HEK293 (cell line): ENCODE data around the gene CTCF.

Experiments used
- ELK4 ChIP-seq: IDR thresholded peaks from 2 replicates; pipeline ENCODE4 v1.6.1; 2011; ENCODE audit warnings: mild to moderate bottlenecking, low read depth, low read length, borderline replicate concordance
- GLIS2 ChIP-seq: fragments of 450-650 bp; formaldehyde crosslinking; IDR thresholded peaks from 2 replicates; pipeline ENCODE4 v1.5.1; 2016; ENCODE audit warnings: missing biosample characterization, missing genetic modification characterization
- HOXD13 ChIP-seq: sonication (generic); formaldehyde crosslinking; IDR thresholded peaks from 2 replicates; pipeline ENCODE4 v1.8.0; 2022; ENCODE audit warnings: missing genetic modification reagents, borderline replicate concordance
- INSM2 ChIP-seq: fragments of 450-650 bp; formaldehyde crosslinking; IDR thresholded peaks from 2 replicates; pipeline ENCODE4 v1.5.1; 2016; ENCODE audit warnings: missing biosample characterization, missing genetic modification characterization
- KLF17 ChIP-seq: fragments of 450-650 bp; formaldehyde crosslinking; IDR thresholded peaks from 2 replicates; pipeline ENCODE4 v1.5.1; 2016; ENCODE audit warnings: missing biosample characterization, missing genetic modification characterization
- OSR2 ChIP-seq: fragments of 450-650 bp; formaldehyde crosslinking; IDR thresholded peaks from 2 replicates; pipeline ENCODE4 v1.5.1; 2016; ENCODE audit warnings: missing biosample characterization, missing genetic modification characterization
- PATZ1 ChIP-seq: fragments of 450-650 bp; formaldehyde crosslinking; IDR thresholded peaks from 2 replicates; pipeline ENCODE4 v1.5.1; 2016; ENCODE audit warnings: missing biosample characterization, missing genetic modification characterization
- PRDM6 ChIP-seq: fragments of 450-650 bp; formaldehyde crosslinking; IDR thresholded peaks from 2 replicates; pipeline ENCODE4 v1.5.1; 2017; ENCODE audit warnings: missing biosample characterization, missing genetic modification characterization
- SCRT2 ChIP-seq: fragments of 450-650 bp; formaldehyde crosslinking; IDR thresholded peaks from 2 replicates; pipeline ENCODE4 v1.5.1; 2016; ENCODE audit warnings: missing biosample characterization, missing genetic modification characterization
- SP7 ChIP-seq: fragments of 450-650 bp; formaldehyde crosslinking; IDR thresholded peaks from 2 replicates; pipeline ENCODE4 v1.5.1; 2016; ENCODE audit warnings: missing biosample characterization, missing genetic modification characterization
- ZBTB48 ChIP-seq: fragments of 450-650 bp; formaldehyde crosslinking; IDR thresholded peaks from 2 replicates; pipeline ENCODE4 v1.5.1; 2016; ENCODE audit warnings: missing biosample characterization, missing genetic modification characterization
- ZFP41 ChIP-seq: fragments of 450-650 bp; formaldehyde crosslinking; IDR thresholded peaks from 2 replicates; pipeline ENCODE4 v1.5.1; 2016; ENCODE audit warnings: missing biosample characterization, missing genetic modification characterization, borderline replicate concordance
- ZNF132 ChIP-seq: fragments of 450-650 bp; formaldehyde crosslinking; IDR thresholded peaks from 2 replicates; pipeline ENCODE4 v1.5.1; 2017; ENCODE audit warnings: missing biosample characterization, missing genetic modification characterization, borderline replicate concordance
- ZNF133 ChIP-seq: fragments of 450-650 bp; formaldehyde crosslinking; IDR thresholded peaks from 2 replicates; pipeline ENCODE4 v1.5.1; 2016; ENCODE audit warnings: missing biosample characterization, missing genetic modification characterization
- ZNF2 ChIP-seq: fragments of 450-650 bp; formaldehyde crosslinking; IDR thresholded peaks from 2 replicates; pipeline ENCODE4 v1.5.1; 2016; ENCODE audit warnings: missing biosample characterization, missing genetic modification characterization
- ZNF202 ChIP-seq: fragments of 450-650 bp; formaldehyde crosslinking; IDR thresholded peaks from 2 replicates; pipeline ENCODE4 v1.5.1; 2016; ENCODE audit warnings: missing biosample characterization, missing genetic modification characterization, borderline replicate concordance
- ZNF239 ChIP-seq: fragments of 450-650 bp; formaldehyde crosslinking; IDR thresholded peaks from 2 replicates; pipeline ENCODE4 v1.5.1; 2016; ENCODE audit warnings: missing biosample characterization, missing genetic modification characterization
- ZNF311 ChIP-seq: fragments of 450-650 bp; formaldehyde crosslinking; IDR thresholded peaks from 2 replicates; pipeline ENCODE4 v1.5.1; 2017; ENCODE audit warnings: missing biosample characterization, missing genetic modification characterization, borderline replicate concordance
- ZNF37A ChIP-seq: fragments of 450-650 bp; IDR thresholded peaks from 2 replicates; pipeline ENCODE4 v1.5.1; 2018; ENCODE audit warnings: missing biosample characterization, missing genetic modification characterization
- ZNF398 ChIP-seq: fragments of 450-650 bp; formaldehyde crosslinking; IDR thresholded peaks from 2 replicates; pipeline ENCODE4 v1.5.1; 2017; ENCODE audit warnings: missing biosample characterization, missing genetic modification characterization
- ZNF521 ChIP-seq: fragments of 450-650 bp; formaldehyde crosslinking; IDR thresholded peaks from 2 replicates; pipeline ENCODE4 v1.5.1; 2017; ENCODE audit warnings: missing biosample characterization, mild to moderate bottlenecking, missing genetic modification characterization
- ZNF548 ChIP-seq: fragments of 450-650 bp; formaldehyde crosslinking; IDR thresholded peaks from 2 replicates; pipeline ENCODE4 v1.5.1; 2016; ENCODE audit warnings: missing biosample characterization, missing genetic modification characterization
- ZNF623 ChIP-seq: fragments of 450-650 bp; formaldehyde crosslinking; IDR thresholded peaks from 2 replicates; pipeline ENCODE4 v1.5.1; 2016; ENCODE audit warnings: missing biosample characterization, missing genetic modification characterization
- ZNF624 ChIP-seq: fragments of 450-650 bp; formaldehyde crosslinking; IDR thresholded peaks from 2 replicates; pipeline ENCODE4 v1.5.1; 2017; ENCODE audit warnings: missing biosample characterization, missing genetic modification characterization
- ZNF670 ChIP-seq: fragments of 450-650 bp; formaldehyde crosslinking; IDR thresholded peaks from 2 replicates; pipeline ENCODE4 v1.5.1; 2016; ENCODE audit warnings: missing biosample characterization, missing genetic modification characterization, low read depth
- ZNF692 ChIP-seq: fragments of 450-650 bp; formaldehyde crosslinking; IDR thresholded peaks from 2 replicates; pipeline ENCODE4 v1.5.1; 2016; ENCODE audit warnings: missing biosample characterization, missing genetic modification characterization
- ZNF830 ChIP-seq: fragments of 450-650 bp; IDR thresholded peaks from 2 replicates; pipeline ENCODE4 v1.5.0; 2018; ENCODE audit warnings: missing biosample characterization, missing genetic modification characterization, low read depth, mild to moderate bottlenecking, moderate library complexity
- ZNF843 ChIP-seq: fragments of 450-650 bp; formaldehyde crosslinking; IDR thresholded peaks from 2 replicates; pipeline ENCODE4 v1.5.1; 2016; ENCODE audit warnings: missing biosample characterization, missing genetic modification characterization
- ZSCAN23 ChIP-seq: fragments of 450-650 bp; formaldehyde crosslinking; IDR thresholded peaks from 2 replicates; pipeline ENCODE4 v1.5.1; 2016; ENCODE audit warnings: missing biosample characterization, missing genetic modification characterization

The CTCF gene

GRCh38 chr16:67672739-67673662 is 110.7 kb downstream of the CTCF start (continued):
- TF ChIP-seq ZBTB48 (tag by site-specific recombination) (0 out of 2 replicates have a peak, but pooled peaks have one; percentile 23), ZNF2 (peak; percentile 63; the same call in 1 of the 2 replicates), ZNF37A (tag by site-specific recombination) (no peak), ZNF239 (tag by site-specific recombination) (no peak), ZNF830 (tag by site-specific recombination) (no peak), ZNF311 (tag by site-specific recombination) (no peak), SP7 (peak; percentile 18; the same call in 1 of the 2 replicates), ELK4 (no peak), ZNF133 (no peak), ZNF624 (tag by site-specific recombination) (no peak), ZNF202 (tag by site-specific recombination) (no peak), OSR2 (tag by site-specific recombination) (no peak), ZNF623 (tag by site-specific recombination) (no peak), ZFP41 (tag by site-specific recombination) (no peak), ZNF670 (tag by site-specific recombination) (no peak), GLIS2 (tag by site-specific recombination) (no peak), SCRT2 (peak; percentile 32; the same call in 1 of the 2 replicates), ZNF132 (tag by site-specific recombination) (no peak), PRDM6 (tag by site-specific recombination) (no peak), ZNF398 (peak; percentile 21; the same call in 1 of the 2 replicates), INSM2 (tag by site-specific recombination) (no peak), ZNF692 (tag by site-specific recombination) (no peak), ZNF548 (tag by site-specific recombination) (no peak), ZNF521 (tag by site-specific recombination) (no peak), ZSCAN23 (no peak), ZNF843 (tag by site-specific recombination) (no peak), KLF17 (tag by site-specific recombination) (no peak), HOXD13 (CRISPR knock-in tag) (no peak), PATZ1 (tag by site-specific recombination) (no peak)
